Peyer's patch (tissue), 4 donors: Measurements from ENCODE around the gene FAIM. TPM values are rescaled to one million over a fixed set of nuclear protein-coding genes. Genes with fewer than 3 reads are reported as not detected.

Experiments used
- DNase-seq, 3 donors: peaks; one replicate each; pipeline ENCODE4 v3.0.0-alpha.2; 2017 to 2019
- H3K27ac ChIP-seq, 4 donors: fragments of 200-600 bp; sonication (generic); one replicate each; pipeline ENCODE4 v1.5.1; 2016 to 2019
- H3K27me3 ChIP-seq, 2 donors: fragments of 200-600 bp; sonication (generic); one replicate each; pipeline ENCODE4 v1.5.1; 2019
- H3K36me3 ChIP-seq, 3 donors: fragments of 200-600 bp; sonication (generic); one replicate each; pipeline ENCODE4 v1.5.1; 2016 to 2019
- H3K4me1 ChIP-seq, 4 donors: fragments of 200-600 bp; sonication (generic); one replicate each; pipeline ENCODE4 v1.5.1; 2016 to 2019
- H3K4me3 ChIP-seq, 4 donors: fragments of 200-600 bp; sonication (generic); 1 replicate in 3 of 4; 2 replicates in 1 of 4; pipeline ENCODE4 v1.5.1; 2016 to 2019; ENCODE audit warnings: mild to moderate bottlenecking in 1 of 4
- H3K9me3 ChIP-seq, 4 donors: fragments of 200-600 bp; sonication (generic); one replicate each; pipeline ENCODE4 v1.5.1; 2016 to 2019; ENCODE audit warnings: mild to moderate bottlenecking in 1 of 4
- POLR2A ChIP-seq, 2 donors: fragments of 450-650 bp; IDR thresholded peaks; one replicate each; pipeline ENCODE4 v1.5.1; 2017; ENCODE audit warnings: antibody characterized with exemption in 2 of 2, mild to moderate bottlenecking in 2 of 2, moderate library complexity in 2 of 2
- total RNA-seq, 4 donors: library from RNA; depleted of rRNA; stranded (reverse); fragments of >200 nt; gene quantifications; one replicate each; pipeline ENCODE4 v1.1.0, GENCODE V29; 2016
- TF ChIP-seq, protein P1 (sequence below), 6 experiments: fragments of 450-650 bp in 4 of 6; fragments of 200-600 bp in 2 of 6; sonication (generic) in 1 of 6; IDR thresholded peaks; one replicate each; pipeline ENCODE4 v1.5.1; 2017 to 2019; ENCODE audit warnings: antibody characterized with exemption in 6 of 6, mild to moderate bottlenecking in 3 of 6, moderate library complexity in 1 of 6

FAIM gene
- total RNA-seq, 4 donors from 2014 or later, result 3.7 to 15.2 (median 8.0) TPM

DNA sequence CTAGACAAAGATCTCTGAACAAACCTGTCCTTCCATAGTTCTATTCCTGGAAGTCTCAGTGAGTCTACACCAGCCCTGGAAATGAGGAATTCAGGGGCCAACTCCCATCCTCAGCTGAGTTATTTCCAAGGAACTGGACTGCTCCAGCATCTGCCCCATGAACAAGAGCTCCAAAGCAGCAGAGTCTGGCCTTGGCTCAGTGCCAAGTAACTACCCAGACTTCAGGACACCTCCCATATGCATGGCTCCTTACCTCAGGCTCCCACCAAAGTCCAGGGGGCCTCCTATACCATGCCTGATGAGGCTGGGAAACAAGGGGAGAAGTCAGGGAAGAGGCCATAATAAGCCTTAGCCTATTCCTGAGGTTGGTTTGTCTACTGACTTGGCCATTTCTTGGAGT lies 45.0 kb downstream of the FAIM start:
- H3K27ac ChIP-seq, result no peak overlapping the region
- no peak for TF ChIP-seq POLR2A (IDR thresholded peaks at IDR 0.05)
- TF ChIP-seq, protein P1, sequence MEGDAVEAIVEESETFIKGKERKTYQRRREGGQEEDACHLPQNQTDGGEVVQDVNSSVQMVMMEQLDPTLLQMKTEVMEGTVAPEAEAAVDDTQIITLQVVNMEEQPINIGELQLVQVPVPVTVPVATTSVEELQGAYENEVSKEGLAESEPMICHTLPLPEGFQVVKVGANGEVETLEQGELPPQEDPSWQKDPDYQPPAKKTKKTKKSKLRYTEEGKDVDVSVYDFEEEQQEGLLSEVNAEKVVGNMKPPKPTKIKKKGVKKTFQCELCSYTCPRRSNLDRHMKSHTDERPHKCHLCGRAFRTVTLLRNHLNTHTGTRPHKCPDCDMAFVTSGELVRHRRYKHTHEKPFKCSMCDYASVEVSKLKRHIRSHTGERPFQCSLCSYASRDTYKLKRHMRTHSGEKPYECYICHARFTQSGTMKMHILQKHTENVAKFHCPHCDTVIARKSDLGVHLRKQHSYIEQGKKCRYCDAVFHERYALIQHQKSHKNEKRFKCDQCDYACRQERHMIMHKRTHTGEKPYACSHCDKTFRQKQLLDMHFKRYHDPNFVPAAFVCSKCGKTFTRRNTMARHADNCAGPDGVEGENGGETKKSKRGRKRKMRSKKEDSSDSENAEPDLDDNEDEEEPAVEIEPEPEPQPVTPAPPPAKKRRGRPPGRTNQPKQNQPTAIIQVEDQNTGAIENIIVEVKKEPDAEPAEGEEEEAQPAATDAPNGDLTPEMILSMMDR (IDR thresholded peaks at IDR 0.05), result no peak
- no peaks in the 10 kb centered on the region for H3K27me3 ChIP-seq
- peaks cover 0 to 87% (median 0%) of the 10 kb centered on the region in 3 donors for H3K36me3 ChIP-seq
- peaks cover 0 to 6% (median 0%) of the 10 kb centered on the region in 4 donors for H3K9me3 ChIP-seq
- no peak for DNase-seq
- no peak overlapping the region for H3K4me3 ChIP-seq
- no peaks in the 10 kb centered on the region for H3K4me1 ChIP-seq

DNA sequence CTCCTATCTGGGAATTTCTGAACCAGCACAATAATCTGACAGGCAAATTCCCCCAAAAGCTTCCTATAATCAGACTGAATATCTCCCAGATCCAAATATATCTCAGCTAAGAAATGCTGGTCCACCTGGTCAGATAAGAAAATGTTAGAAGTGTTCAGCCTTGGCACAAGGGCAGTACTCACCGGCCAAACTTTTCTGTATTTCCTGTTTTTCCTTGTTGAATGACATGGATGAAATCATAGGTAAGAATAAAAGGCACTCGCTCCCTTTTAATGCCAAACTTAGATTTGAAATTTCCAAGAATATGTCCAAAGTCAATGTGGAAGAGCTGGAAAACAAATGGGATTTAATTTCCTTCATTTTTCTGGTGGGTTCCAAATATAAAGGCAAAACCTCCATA lies 48.9 kb downstream of the FAIM start:
- TF ChIP-seq POLR2A (IDR thresholded peaks at IDR 0.05), result no peak
- TF ChIP-seq, protein P1 (IDR thresholded peaks at IDR 0.05), result no peak
- no peaks in the 10 kb centered on the region for H3K9me3 ChIP-seq
- H3K4me3 ChIP-seq, result no peak overlapping the region
- no peak overlapping the region for H3K27ac ChIP-seq
- DNase-seq, result no peak
- no peaks in the 10 kb centered on the region for H3K27me3 ChIP-seq
- no peaks in the 10 kb centered on the region for H3K4me1 ChIP-seq
- peaks cover 0 to 58% (median 0%) of the 10 kb centered on the region in 3 donors for H3K36me3 ChIP-seq

DNA sequence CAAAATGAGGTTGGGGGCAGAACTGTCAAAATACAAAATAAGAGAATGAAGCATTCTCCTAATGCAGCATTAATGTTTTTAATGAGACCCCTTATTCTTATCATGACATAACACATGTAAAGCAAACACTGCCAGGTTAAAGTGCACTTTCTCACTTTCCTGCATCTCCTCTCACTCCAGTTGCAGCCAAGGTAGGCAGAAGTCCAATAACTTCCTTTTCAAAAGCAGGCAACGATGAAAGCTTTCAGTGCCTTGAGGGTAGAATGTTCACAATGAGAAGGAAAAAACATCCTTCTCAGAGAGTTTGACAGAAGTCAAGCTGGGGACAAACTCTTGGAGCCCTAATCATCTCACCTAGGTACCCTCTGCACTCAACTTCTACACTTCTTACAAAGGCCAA lies 59.5 kb downstream of the FAIM start:
- no peak for DNase-seq
- H3K27me3 ChIP-seq, result no peaks in the 10 kb centered on the region
- H3K27ac ChIP-seq, result no peak overlapping the region
- H3K9me3 ChIP-seq, result no peaks in the 10 kb centered on the region
- peaks cover 0 to 33% (median 0%) of the 10 kb centered on the region in 3 donors for H3K36me3 ChIP-seq
- H3K4me1 ChIP-seq, result peaks cover 0 to 19% (median 0%) of the 10 kb centered on the region in 4 donors
- TF ChIP-seq POLR2A (IDR thresholded peaks at IDR 0.05), result no peak
- TF ChIP-seq, protein P1 (IDR thresholded peaks at IDR 0.05), result no peak
- H3K4me3 ChIP-seq, result no peak overlapping the region

DNA sequence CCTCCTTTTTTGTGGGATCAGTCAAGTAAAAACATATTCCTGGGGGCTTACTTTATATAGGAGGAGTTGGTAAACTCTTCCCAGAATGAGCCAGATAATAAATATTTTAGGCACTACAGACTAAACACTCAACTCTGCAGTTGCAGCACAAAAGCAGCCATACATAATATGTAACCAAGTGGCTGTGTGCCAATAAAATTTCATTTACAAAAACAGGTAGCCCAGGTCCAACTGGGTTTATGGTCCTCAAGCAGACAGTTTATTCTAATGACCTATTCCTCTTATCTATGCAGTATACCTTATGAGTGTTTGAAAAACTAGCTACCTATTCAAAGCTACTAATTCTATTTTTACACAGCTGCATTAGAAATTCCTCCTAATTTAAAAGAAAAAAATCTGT lies 61.8 kb downstream of the FAIM start:
- Histone ChIP-seq H3K4me1 (peaks cover 0 to 26% (median 0%) of the 10 kb centered on the region in 4 donors), H3K4me3 (no peak overlapping the region), H3K27me3 (no peaks in the 10 kb centered on the region), H3K9me3 (peaks cover 0 to 2% (median 0%) of the 10 kb centered on the region in 4 donors), H3K36me3 (peaks cover 0 to 18% (median 0%) of the 10 kb centered on the region in 3 donors), H3K27ac (no peak overlapping the region)
- TF ChIP-seq POLR2A (IDR thresholded peaks at IDR 0.05), result no peak
- TF ChIP-seq, protein P1 (IDR thresholded peaks at IDR 0.05), result no peak
- no peak for DNase-seq

DNA sequence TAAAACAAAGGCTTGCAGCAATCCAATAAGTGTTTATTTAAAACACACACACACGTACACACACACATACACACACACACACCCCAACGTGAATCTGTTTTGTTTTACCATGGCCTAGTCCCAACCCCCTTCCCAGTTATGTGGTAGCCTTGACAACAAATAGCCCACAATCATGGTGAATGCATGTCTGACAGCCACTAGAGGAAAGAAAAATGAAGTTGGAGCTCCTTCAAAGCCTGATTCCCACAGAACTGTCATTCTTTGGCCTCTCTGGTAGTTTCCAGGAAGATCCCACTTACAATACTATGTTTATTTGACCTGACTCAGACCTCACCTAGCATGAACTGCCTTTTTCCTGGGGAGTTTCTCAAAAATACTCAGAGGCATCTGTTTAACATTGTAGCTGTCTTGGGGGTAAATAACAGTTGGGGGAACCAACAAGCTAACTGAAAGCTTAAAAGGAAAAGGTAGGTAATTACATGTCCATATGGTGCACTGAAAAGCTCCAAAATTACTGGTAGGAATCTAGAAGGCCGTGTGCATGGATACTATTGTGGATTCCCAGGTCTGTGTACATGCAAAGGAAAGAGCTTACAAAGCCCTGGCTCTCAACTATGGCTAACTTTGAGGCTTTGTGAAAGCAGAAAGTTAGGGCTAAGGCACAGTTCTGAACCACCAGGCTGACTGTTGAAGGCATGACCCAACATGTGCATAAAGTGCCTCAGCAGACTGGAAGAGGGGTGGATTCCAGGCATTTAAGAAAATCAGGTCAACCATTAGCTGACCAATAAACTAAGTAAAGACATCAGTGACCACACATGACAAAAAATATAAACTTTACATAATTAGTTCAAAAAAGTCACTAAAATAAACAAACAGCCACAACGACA lies 65.3 kb downstream of the FAIM start:
- Histone ChIP-seq H3K27me3 (no peaks in the 10 kb centered on the region), H3K4me3 (no peak overlapping the region), H3K36me3 (peaks cover 0 to 16% (median 0%) of the 10 kb centered on the region in 3 donors), H3K27ac (no peak overlapping the region), H3K9me3 (peaks cover 0 to 9% (median 0%) of the 10 kb centered on the region in 4 donors), H3K4me1 (peaks cover 0 to 26% (median 0%) of the 10 kb centered on the region in 4 donors)
- TF ChIP-seq, protein P1 (IDR thresholded peaks at IDR 0.05), result no peak
- no peak for TF ChIP-seq POLR2A (IDR thresholded peaks at IDR 0.05)
- DNase-seq, result no peak
